NCI-H82 (cell line): ENCODE results near the gene SLC26A3.
"Not testable (repeated sequence)": the region's sequence is repeated elsewhere in the genome, so short reads cannot be mapped to it uniquely, and the experiment has no call there.

ENCODE experiments used
- DNase-seq: peaks from one replicate; lab custom pipeline; 2025; lab: John Stamatoyannopoulos, UW

Gene SLC26A3

DNA sequence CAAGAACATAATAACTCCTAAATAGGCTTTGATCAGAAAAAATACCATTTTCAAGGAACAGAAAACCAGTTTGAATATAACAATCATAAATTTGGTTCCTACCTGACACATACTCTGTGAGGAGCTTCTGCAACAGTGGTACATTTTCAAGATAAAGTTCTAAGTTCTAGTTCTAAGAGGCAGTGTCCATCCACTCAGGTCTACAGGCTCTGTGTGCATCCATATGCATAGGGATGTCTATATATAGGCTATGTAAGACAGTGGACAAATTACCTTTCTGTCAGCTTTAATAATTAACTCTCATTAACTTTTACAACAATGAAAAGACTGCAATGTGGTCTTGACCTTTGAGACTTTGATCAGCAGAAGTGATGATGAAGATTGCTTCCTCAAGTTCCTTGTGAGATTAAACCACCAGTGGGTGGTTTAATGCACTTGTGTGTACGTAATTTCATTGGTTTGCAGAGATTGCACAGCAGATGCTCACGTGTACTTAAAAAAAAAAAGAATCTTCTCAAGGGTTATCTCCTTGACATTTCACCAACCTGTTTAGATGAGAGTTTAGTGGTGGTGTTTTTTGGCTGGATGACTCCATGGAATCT, at the start of gene SLC26A3:
Gene SLC26A3, minus strand, starts transcription at position 215 of the 602 bp plus-strand sequence. CDS start 8,714 bp downstream, outside the sequence.
- no peak for DNase-seq

DNA sequence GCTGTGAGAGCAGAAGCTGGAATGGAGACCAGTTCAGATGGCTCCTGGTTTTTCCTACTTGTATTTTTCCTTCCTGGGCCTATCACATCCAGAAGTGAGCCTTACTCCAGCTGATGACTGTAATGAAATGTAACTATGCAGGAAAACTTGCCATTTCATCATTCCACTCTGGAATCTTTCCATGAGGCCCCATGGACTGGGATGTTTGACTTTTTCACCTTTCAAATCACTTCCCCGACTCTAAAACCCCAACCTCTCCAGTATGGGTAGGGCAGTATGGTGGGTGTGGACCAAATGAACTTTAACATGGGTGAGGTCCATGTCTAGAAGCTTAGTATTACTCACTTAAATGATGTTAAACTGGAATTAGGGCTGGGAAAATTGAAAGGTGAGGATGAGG, 47.6 kb upstream of the SLC26A3 start:
- no peak for DNase-seq

DNA sequence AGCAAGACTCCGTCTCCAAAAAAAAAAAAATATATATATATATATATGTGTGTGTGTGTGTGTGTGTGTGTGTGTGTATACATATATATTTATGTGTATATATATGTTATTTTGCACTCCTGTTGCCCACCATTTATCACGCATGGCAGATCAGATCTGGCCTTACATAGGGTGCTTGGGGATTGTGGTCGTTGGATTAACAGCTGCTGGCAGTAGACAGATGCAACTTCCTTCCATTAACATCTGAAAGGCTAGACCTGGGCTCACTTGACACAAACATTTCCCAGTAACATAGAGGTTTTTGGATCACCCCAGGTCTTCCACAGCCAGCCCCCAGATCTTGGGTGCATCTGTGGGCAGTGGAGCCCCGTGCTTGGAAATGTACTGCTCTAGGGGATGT, 47.2 kb upstream of the SLC26A3 start:
- no peak for DNase-seq

DNA sequence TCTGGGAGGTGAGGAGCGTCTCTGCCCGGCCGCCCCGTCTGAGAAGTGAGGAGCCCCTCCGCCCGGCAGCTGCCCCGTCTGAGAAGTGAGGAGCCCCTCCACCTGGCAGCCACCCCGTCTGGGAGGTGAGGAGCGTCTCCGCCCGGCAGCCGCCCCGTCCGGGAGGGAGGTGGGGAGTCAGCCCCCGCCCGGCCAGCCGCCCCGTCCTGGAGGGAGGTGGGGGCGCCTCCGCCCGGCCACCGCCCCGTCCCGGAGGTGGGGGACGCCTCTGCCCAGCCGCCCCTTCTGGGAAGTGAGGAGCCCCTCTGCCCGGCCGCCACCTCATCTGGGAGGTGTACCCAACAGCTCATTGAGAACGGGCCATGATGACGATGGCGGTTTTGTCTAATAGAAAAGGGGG, 45.2 kb upstream of the SLC26A3 start:
- DNase-seq, result not testable (repeated sequence)

DNA sequence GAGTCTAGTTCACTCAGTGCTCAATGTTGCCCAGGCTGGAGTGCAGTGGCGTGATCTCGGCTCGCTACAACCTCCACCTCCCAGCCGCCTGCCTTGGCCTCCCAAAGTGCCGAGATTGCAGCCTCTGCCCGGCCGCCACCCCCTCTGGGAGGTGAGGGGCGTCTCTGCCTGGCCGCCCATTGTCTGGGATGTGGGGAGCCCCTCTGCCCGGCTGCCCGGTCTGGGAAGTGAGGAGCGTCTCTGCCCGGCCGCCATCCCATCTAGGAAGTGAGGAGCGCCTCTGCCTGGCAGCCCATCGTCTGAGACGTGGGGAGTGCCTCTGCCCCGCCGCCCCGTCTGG, 44.8 kb upstream of the SLC26A3 start:
- DNase-seq, result not testable (repeated sequence)

DNA sequence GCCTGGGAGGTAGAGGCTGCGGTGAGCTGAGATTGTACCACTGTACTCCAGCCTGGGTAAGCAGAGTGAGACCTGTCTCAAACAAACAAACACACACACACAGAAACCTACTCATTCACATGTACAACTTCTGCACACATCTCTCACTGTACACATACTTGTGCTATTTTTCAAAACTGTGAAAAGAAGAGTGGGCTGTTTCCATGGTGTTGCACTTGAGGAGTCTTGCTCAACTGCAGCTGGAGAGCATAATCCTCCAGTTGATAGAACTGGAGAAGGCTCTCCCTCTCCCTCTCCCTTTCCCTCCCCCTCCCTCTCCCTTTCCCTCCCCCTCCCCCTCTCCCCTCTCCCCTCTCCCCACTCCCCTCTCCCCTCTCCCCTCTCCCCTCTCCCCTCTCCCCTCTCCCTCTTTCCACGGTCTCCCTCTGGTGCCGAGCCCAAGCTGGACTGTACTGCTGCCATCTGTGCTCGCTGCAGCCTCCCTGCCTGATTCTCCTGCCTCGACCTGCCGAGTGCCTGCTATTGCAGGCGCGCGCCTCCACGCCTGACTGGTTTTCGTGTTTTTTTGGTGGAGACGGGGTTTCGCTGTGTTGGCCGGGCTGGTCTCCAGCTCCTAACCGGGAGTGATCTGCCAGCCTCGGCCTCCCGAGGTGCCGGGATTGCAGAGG, 44.3 kb upstream of the SLC26A3 start:
- DNase-seq, result no peak

DNA sequence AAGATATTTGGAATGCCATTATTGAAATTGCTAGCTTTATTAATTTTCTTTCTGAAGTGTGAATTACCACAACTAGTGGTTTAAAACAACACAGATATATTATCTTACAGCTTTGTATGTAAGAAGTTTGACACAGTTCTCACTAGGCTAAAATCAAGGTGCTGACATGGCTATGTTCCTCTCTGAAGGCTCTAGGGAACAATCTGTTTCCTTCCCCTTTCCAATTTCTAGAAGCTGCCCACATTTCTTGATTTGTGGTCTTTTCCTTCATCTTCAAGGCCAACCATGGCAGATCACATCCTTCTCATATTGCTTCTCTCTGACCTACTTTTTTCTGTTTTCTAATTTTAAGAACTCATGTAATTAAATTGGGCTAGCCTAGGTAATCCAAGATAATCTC, 43.3 kb upstream of the SLC26A3 start:
- DNase-seq, result no peak

DNA sequence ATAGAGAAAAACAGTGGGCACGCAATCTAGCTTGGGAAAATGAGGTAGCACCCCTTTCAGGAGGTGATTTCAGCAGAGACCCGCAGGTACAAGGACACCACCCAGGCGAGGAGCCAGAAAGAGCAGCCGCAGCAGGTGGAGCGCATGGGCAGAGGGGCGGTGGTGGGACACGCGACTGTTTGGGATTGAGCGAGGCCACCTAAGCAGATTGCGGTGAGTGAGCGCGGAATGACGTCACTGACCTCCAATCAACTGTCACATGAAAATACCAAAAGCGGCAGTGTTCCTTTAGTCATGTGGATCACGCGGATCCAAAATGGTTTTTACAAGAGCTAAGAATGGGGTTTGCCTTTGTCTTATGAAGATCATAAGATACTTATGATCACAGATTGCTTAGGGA, 40.2 kb upstream of the SLC26A3 start:
- no peak for DNase-seq

DNA sequence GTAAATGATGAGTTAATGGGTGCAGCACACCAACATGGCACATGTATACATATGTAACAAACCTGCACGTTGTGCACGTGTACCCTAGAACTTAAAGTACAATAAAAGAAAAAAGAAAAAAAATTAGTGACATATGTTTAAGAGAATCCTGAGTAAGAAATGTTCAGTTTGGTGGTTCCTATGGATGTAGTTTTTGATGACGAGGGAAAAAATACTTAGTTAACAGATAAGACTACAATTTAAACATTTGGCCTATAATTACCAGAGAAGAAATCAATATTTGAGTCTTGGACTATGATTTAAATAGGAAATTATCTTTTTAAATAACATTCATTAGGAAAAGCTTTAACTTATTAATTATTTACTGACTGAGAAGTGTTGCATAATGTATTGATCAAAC, 39.2 kb upstream of the SLC26A3 start:
- no peak for DNase-seq

DNA sequence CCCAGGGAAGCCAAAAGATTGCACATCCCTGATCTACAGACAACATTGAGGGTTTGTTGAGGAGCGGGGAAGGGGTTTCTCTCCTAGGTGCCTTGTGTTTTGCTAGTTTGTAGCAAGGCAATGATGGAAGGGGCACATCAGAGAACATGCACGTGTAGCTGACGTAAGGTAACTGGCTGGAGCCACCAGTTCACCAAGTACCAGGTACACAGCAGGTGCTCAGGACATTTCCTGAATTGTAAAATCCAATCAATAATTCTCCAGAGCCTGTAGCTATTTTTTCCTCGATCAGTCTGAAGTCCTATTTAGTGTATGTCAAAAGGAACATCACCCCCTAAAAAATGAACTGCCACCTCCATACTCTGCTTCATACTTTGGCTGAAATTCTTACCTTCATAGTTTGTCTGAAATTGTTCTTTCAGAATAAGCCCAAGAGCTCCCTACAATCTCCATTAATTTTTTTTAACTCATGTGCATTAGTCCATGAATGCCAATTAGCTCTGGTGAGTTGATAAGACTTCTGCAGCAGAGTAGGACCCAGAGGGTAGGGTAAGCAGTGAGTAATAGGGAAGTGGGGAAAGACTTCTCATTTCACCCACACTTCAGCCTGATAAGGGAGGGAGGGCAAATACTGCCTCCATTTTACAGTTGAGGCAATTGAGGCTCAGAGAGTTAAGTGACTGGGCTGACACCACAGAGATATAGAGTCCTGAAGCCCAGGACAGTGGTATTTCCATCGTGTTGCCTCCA, 36.0 kb upstream of the SLC26A3 start:
- DNase-seq, result no peak

DNA sequence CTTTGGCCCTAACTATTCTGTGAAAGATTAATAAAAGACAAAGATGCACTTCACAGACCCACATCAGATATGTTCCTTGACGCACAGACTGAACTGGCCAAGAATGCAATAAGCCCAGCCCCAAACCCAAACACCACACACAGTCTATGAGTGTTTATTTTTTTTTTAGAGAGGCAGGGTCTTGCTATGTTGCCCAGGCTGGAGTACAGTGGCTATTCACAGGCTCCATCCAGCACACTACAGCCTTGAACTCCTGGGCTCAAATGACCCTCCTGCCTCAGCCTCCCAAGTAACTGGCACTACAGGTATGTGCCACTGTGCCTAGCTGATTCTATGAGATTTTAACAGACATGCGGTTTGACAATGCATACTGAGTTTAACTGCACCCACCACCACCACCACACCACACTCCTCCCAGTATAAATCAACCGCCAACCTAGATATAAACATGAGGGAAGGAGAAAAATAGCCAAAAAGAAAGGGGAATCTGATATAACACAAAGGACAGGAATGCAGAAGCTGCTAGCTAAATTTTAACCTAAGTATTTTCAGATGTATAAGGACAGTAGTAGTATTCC, 35.1 kb upstream of the SLC26A3 start:
- no peak for DNase-seq

DNA sequence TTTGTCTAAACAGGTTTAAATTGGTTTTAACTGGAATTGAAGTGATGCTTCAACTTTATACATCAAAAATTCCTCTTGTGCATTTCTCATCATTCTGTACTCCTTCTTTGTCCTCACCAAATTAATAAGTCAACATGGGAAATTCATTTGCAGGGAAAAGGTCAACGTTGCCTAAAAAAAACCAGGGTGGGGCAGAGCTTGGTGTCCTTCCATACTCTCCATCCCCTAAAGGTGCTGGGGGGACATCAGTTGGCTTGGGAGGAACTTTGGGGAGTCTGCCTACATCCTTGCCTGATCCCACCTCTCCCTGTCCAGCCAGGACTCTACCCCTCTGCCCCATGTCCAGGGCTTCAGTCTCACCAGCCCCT, 34.1 kb upstream of the SLC26A3 start:
- DNase-seq, result no peak

DNA sequence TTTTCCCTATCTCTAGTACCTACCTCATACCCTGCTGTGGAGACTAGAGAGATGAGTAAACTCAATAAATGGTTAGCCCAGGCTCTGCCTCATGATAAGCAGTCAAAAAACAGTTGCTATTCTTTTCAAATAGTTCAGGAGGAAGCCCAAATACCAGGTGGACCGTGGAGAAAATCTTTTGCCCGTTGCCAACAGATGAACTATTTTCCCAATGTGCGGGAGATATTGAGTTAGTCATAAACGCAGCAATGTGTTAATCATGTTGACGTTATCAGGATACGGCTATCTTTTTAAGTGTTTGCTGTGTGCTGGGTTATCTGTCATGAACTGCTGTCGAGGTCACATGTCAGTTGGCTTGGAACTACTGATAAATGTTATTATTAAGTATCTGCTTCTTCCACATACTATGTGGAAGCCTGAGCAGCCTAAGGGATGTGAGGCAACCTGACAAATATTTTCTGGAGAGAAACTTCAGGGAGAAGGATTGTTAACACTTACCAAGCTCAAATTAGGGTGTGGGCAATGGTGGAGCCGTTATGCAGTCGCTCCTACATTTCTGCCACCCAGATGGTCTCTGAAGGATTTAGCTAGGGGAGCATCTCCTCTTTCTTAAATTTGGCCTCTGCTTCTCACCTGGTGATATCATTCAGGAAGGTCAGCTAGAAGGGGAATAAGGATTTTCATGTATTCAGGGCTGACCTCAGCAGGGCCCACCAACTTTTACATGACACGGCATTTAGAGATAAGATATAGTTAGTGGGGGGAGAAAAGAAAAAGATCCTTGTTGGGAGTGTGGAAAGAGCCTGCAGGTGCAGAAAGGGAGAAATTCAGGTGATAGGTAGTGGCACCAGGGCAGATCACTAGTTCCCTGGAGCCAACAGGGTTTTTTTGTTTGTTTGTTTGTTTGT, 33.5 kb upstream of the SLC26A3 start:
- no peak for DNase-seq

DNA sequence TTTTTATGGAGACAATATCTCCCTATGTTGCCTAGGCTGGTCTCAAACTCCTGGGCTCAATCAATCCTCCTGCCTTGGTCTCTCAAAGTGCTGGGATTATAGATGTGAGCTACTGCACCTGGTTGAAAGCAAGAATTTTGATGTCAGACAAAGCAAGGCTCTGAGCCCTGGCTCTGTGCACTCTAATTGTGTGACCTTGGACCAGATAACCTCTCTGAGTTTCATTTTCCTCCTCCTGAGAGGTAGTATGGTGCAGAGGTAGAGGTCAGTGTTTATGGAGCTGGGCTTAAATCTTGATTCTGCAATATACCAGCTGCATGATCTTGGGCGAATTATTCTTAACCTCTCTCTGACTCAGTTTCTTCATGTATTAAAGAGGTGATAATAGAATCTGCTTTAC, 31.4 kb upstream of the SLC26A3 start:
- DNase-seq, result no peak

DNA sequence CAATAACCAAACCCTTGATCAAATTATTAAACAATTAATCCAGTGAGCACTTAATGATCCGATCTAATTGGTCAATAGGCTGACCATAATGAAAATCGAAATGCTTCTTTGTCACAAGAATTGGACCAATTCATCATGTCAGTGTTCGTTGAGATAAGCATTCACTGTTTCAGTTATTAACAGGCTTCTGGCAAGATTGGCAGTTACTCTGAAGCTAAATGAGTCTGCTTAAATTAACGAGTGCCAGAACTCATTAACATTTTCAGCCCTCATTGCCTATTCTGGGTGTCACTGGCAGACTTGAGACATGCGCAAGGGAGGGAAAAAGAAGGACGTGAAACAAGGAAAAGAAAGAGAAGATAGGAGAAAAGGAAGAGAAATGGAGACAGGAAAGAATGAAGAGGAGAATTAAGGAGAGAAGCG, 30.7 kb upstream of the SLC26A3 start:
- DNase-seq, result no peak

DNA sequence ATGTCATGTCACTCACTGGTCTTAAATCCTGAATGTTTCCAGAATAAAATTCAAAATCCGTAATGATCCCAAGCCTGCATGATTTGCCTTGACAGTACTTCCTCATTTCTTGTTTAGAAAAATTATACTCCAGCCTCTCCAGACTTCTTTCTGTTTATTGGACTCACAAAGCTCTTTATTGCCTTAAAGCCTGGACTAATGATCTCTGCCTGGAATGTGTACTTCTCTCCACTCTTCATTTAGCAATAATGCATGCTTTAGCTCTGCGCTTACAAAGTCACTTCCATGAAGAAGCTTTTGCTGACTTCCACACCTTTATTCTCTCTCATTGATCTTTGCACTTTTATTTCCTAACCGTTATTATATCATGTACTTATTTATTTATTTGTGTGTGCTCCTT, 27.4 kb upstream of the SLC26A3 start:
- no peak for DNase-seq

DNA sequence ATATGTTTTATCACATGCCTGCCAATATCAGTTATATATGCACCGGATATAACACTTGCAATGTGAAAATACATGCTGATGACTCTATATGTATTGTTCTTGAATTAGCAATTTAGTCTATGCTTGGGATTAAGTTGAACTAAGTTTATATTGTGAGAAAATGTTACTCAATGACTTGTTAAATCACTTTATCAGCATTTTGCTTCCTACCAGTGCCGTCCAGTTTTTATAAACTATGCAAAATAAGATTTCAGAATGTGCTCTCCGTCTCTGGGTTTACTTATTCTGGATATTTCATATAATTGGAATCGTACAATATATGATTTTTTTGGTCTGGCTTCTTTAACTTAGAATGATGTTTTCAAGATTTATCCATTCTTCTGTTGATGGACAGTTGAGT, 25.5 kb upstream of the SLC26A3 start:
- DNase-seq, result no peak

DNA sequence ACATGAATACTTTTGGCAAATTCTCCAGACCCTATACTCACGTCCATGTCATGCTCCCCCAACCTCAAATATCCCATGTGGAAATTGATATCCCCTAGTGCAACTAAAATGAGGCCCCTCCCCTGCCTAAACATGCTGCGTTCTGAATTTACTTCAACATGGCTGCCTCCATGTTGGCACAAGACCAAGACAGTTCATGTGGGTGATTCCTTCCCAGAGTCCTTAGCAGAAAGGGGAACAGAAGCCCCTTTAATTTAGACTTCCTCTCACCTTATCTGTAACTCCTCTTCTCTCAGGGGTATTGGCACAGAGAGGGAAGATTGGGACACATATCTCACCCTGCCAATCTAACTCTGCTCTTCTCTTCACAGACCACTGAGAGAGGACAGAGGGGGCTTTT, 24.5 kb upstream of the SLC26A3 start:
- DNase-seq, result no peak

DNA sequence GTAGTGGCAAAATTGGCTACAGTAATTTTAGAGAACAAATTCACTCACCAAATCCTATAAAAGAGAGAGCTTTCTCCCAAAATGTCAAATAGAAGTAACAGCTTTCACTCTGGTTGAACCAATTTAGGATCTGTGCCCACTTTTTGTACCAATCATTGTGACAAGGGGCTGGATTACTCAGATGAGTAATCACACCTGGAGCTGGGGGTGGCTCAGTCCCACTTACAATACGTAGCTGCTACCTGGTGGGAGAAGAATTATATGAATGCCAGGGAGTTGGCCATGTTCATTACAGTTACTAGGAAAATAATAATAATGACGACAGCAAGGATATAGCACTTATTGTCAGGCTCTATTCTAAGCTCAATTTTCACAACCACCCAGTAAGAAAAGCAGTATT, 23.4 kb upstream of the SLC26A3 start:
- DNase-seq, result no peak

DNA sequence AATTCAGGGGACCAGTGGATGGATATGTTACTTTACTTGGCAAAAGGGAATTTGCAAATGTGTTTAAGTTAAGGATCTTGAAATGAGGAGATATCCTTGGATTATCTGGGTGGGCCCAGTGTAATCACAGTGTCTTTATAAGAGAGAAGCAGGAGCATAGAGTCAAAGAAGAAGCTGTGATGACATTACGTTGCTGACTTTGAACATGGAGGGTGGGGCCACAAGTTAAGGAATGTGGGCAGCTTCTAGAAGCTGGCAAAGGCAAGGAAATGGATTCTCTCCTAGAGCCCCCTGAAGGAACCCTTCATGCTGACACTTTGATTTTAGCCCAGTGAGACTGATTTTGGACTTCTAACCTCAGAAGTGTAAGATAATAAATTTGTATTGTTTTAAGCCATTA, 21.8 kb upstream of the SLC26A3 start:
- no peak for DNase-seq

DNA sequence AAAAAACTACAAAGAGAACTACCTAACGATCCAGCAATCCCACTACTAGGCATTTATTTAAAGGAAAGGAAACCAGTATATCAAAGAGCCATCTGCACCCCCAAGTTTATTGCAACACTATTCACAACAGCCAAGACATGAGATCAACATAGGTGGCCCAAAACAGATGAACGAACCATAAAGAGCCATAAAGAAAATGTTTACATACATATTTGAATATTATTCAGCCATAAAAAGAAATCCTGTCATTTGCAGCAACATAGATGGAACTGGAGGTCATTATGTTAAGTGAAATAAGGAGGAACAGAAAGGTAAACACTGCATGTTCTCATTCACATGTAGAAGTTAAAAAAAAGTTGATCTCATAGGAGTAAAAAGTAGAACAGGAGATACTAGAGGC, 15.6 kb upstream of the SLC26A3 start:
- DNase-seq, result no peak

DNA sequence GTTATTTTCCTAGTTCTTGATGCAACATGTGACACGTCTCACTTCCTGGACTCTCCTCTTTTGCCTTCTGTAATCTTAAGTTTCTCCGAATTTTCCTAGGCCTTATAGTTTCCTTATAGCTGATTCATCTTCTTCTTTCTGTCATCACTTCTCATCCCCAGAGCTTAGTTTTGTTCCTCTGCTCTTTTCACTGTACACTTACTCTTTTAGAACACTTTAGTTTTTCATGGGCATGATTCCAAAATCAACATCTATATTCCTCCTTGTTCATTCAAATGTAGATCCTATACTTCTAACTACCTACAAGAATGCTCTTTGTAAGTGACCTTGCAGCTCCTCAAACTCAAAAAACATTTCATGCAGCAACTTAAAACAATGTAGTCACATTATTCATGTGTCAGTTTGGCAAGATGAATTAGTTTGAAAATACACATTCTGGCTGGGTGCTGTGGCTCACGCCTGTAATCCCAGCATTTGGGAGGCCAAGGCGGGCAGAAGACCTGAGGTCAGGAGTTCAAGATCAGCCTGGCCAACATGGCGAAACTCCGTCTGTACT, 13.1 kb upstream of the SLC26A3 start:
- DNase-seq, result no peak
